ENCODE data around the gene PRKCQ.

- TF ChIP-seq CTCF (IDR thresholded peaks at IDR 0.05; ENCODE audit: low read length): no peak
- no peak for TF ChIP-seq EZH2 (optimal IDR thresholded peaks at IDR 0.05; ENCODE audit: low read depth, low read length)
Measured at GRCh38 chr10:6474871-6475270, 105.2 kb downstream of the PRKCQ start.

Measured in MM.1S (cell line).